Lung (tissue), 14 donors: ENCODE data around the gene PLEKHM1. TPM values are rescaled to one million over a fixed set of nuclear protein-coding genes. Genes with fewer than 3 reads are reported as not detected.
A peak's percentile ranks its signal among the peaks of the same experiment; 100 is the strongest.
"Not testable (repeated sequence)": the region's sequence is repeated elsewhere in the genome, so short reads cannot be mapped to it uniquely, and the experiment has no call there.

ENCODE experiments used
- ATAC-seq: fragments of 200-7000 bp; cut with Tn5 transposase; one replicate; pipeline ENCODE4 v1.9.1; 2020; ENCODE audit warnings: moderate number of reproducible peaks; ENCODE audit not compliant: insufficient read depth, low FRiP score
- DNase-seq, 3 donors: peaks; one replicate each; pipeline ENCODE4 v3.0.0-alpha.2; 2013 to 2017
- H3K27ac ChIP-seq, 2 donors: one replicate each; pipeline ENCODE4 v1.5.1; 2013; ENCODE audit warnings: mild to moderate bottlenecking in 2 of 2, moderate library complexity in 2 of 2, control low read depth in 1 of 2, inconsistent platforms in 1 of 2, low read depth in 1 of 2, low read length in 1 of 2
- H3K27me3 ChIP-seq, 3 donors: one replicate each; pipeline ENCODE4 v1.5.1; 2013; ENCODE audit warnings: low read length in 2 of 3; ENCODE audit not compliant: control insufficient read depth in 3 of 3, insufficient read depth in 3 of 3
- H3K36me3 ChIP-seq, 4 donors: one replicate each; pipeline ENCODE4 v1.5.1; 2013; ENCODE audit warnings: low read length in 4 of 4, mild to moderate bottlenecking in 1 of 4, moderate library complexity in 1 of 4; ENCODE audit not compliant: control insufficient read depth in 4 of 4, insufficient read depth in 4 of 4
- H3K4me1 ChIP-seq, 5 donors: one replicate each; pipeline ENCODE4 v1.5.1; 2013; ENCODE audit warnings: low read length in 5 of 5, mild to moderate bottlenecking in 2 of 5, moderate library complexity in 1 of 5; ENCODE audit not compliant: control insufficient read depth in 5 of 5, insufficient read depth in 5 of 5
- H3K4me3 ChIP-seq: one replicate; pipeline ENCODE4 v1.5.1; 2013; ENCODE audit warnings: mild to moderate bottlenecking, control low read depth, moderate library complexity
- H3K9ac ChIP-seq, 2 donors: one replicate each; pipeline ENCODE4 v1.5.1; 2013; ENCODE audit warnings: low read length in 2 of 2, control low read depth in 1 of 2; ENCODE audit not compliant: insufficient read depth in 1 of 2
- H3K9me3 ChIP-seq, 4 donors: one replicate each; pipeline ENCODE4 v1.5.1; 2013; ENCODE audit warnings: low read length in 3 of 4, mild to moderate bottlenecking in 1 of 4, moderate library complexity in 1 of 4; ENCODE audit not compliant: control insufficient read depth in 4 of 4, insufficient read depth in 3 of 4
- WGBS, 2 donors: extraction: QIAGEN DNeasy Blood & Tissue Kit; methylation state at CpG; one replicate each; pipeline ENCODE4 v1.1.7; 2013; 5-methylcytosine and 5-hydroxymethylcytosine counted together
- long read RNA-seq, 5 donors: transcript quantifications; one replicate each; lab custom pipeline, GENCODE V29; 2026
- polyA plus RNA-seq, 2 donors: library from polyadenylated mRNA; stranded (reverse); fragments of 200-250 nt; gene quantifications; one replicate each; pipeline ENCODE4 v1.2.1, GENCODE V29; 2013
- total RNA-seq, 2 donors: library from RNA; depleted of rRNA in 1 of 2; stranded (reverse); fragments of >200 nt in 1 of 2; gene quantifications; one replicate each; pipeline ENCODE4 v1.2.1, GENCODE V29; 2014 to 2021
- donor health status: Bipolar disorder and iron deficiency.
- donor health status: healthy.
- donor health status: DM: yes; HTN: yes; CAD: no.

The PLEKHM1 gene
- total RNA-seq (10 to 100 TPM; 23.0 to 82.2 TPM), polyA plus RNA-seq (10 to 100 TPM; 21.0 to 25.8 TPM)
- long read RNA-seq, donor 1: 0 reads
- long read RNA-seq, donor 2: 0 reads
- long read RNA-seq, donor 3: 0 reads
- long read RNA-seq, donor 4, partial matches to known transcripts: 0 of 1 reads
- long read RNA-seq, donor 4, other reads (novel, unspliced or antisense): 0 of 1 reads
- long read RNA-seq, donor 5, partial matches to known transcripts: 7 of 8 reads
- long read RNA-seq, donor 5, other reads (novel, unspliced or antisense): 0 of 8 reads

GRCh38 chr17:45490615-45491433 lies at the start of gene PLEKHM1:
PLEKHM1 (minus strand) TSS chr17:45490721; CDS start chr17:45482484, 8,237 bp downstream.
- 0 to 1% methylated on average over 21 to 55 of the region's 59 CpGs for WGBS, 2 donors
- Histone ChIP-seq H3K9ac (peak within 1 kb of the TSS in 1 of 2 donors; percentile 61), H3K27ac (peak within 1 kb of the TSS; percentile 58 to 90), H3K4me3 (peak within 1 kb of the TSS; percentile 62)
- peak; percentile 97 for ATAC-seq
- peak; percentile 81 to 88 (median 87) for DNase-seq
- H3K9me3 ChIP-seq, H3K27me3 ChIP-seq, H3K36me3 ChIP-seq, H3K4me1 ChIP-seq: not testable (repeated sequence)

DNA sequence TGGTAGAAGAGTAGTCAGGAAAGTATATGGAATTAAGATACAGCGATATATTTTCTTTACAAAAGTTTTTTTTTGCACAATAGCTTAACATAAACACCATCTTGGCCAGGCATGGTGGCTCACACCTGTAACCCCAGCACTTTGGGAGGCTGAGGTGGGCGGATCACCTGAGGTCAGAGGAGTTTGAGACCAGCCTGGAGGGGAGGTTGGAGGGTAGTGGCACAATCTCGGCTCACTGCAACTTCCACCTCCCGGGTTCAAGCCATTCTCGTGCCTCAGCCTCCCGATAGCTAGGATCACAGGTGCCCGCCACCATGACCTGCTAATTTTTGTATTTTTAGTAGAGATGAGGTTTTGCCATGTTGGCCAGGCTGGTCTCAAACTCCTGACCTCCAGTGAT lies 47.6 kb upstream of the PLEKHM1 start:
- ATAC-seq, H3K4me3 ChIP-seq, H3K9ac ChIP-seq, H3K36me3 ChIP-seq, H3K9me3 ChIP-seq, H3K27me3 ChIP-seq, DNase-seq, H3K4me1 ChIP-seq, H3K27ac ChIP-seq: not testable (repeated sequence)
- WGBS, 2 donors: 99 to 100% methylated on average over 5 to 6 of the region's 7 CpGs

GRCh38 chr17:45506072-45506471 lies 15.6 kb upstream of the PLEKHM1 start:
- H3K36me3 ChIP-seq, H3K4me1 ChIP-seq, H3K9ac ChIP-seq, DNase-seq, ATAC-seq, H3K9me3 ChIP-seq, H3K4me3 ChIP-seq, H3K27me3 ChIP-seq, H3K27ac ChIP-seq: not testable (repeated sequence)
- WGBS, 2 donors: 89 to 98% methylated on average over 3 of the region's 3 CpGs

DNA sequence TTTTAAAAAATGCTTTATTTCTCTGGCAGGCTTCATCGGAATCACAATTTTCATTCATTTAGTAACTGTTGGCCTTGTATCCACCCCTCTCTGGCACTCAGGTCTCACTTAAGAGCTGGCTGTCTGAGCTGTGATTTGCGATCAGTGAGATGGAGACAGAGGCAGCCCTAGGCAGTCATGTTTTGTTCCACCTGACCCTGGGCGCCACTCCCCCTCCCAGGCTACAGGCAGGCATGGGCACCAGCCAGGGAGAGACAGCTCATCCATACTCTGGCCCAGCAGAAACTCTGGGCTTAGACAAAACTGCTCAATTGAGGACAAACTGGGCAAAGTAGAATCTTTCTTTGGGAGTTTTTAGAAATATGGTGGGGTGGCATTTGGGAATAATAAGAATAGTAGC lies 14.7 kb upstream of the PLEKHM1 start:
- not testable (repeated sequence) for H3K9ac ChIP-seq, DNase-seq

GRCh38 chr17:45501092-45501707 lies 10.7 kb upstream of the PLEKHM1 start:
- H3K27me3 ChIP-seq, H3K9me3 ChIP-seq, H3K4me3 ChIP-seq, H3K36me3 ChIP-seq, H3K27ac ChIP-seq, ATAC-seq, H3K9ac ChIP-seq, H3K4me1 ChIP-seq: not testable (repeated sequence)
- DNase-seq: peak in 2 of 3 donors; percentile 2 to 13
- WGBS, 2 donors: 26 to 37% methylated on average over 23 to 32 of the region's 33 CpGs

More for the DNA sequence above, 14.7 kb upstream of the PLEKHM1 start:
- not testable (repeated sequence) for H3K36me3 ChIP-seq, H3K27me3 ChIP-seq, H3K4me1 ChIP-seq, H3K27ac ChIP-seq, ATAC-seq, H3K4me3 ChIP-seq, H3K9me3 ChIP-seq
- WGBS, 2 donors: 87% methylated on average over 3 of the region's 3 CpGs

GRCh38 chr17:45500478-45500877 lies 10.0 kb upstream of the PLEKHM1 start:
- not testable (repeated sequence) for H3K9ac ChIP-seq, H3K4me3 ChIP-seq, H3K4me1 ChIP-seq, DNase-seq, H3K27ac ChIP-seq, H3K9me3 ChIP-seq, H3K36me3 ChIP-seq, H3K27me3 ChIP-seq
- whole genome bisulfite sequencing, 2 donors: 29 to 78% methylated on average over 1 to 2 of the region's 2 CpGs
- ATAC-seq: peak; percentile 58

GRCh38 chr17:45499208-45499607 lies 8.7 kb upstream of the PLEKHM1 start:
- H3K27ac ChIP-seq, H3K9ac ChIP-seq, H3K9me3 ChIP-seq, H3K4me1 ChIP-seq, H3K36me3 ChIP-seq, H3K4me3 ChIP-seq, ATAC-seq, H3K27me3 ChIP-seq, DNase-seq: not testable (repeated sequence)
- 91 to 93% methylated on average over 3 of the region's 3 CpGs for WGBS, 2 donors

GRCh38 chr17:45498377-45498776 lies 7.9 kb upstream of the PLEKHM1 start:
- WGBS, 2 donors: 90% methylated on average over 5 of the region's 6 CpGs
- H3K36me3 ChIP-seq, ATAC-seq, DNase-seq, H3K27me3 ChIP-seq, H3K9me3 ChIP-seq, H3K4me1 ChIP-seq, H3K27ac ChIP-seq, H3K4me3 ChIP-seq, H3K9ac ChIP-seq: not testable (repeated sequence)
